HepG2 (cell line): ENCODE data around the gene ADAMTS2. TPM values are rescaled to one million over a fixed set of nuclear protein-coding genes. Genes with fewer than 3 reads are reported as not detected.

Experiments
- ATAC-seq: fragments of 200-7000 bp; cut with Tn5 transposase; 3 replicates; pipeline ENCODE4 v1.9.1; 2020; ENCODE audit warnings: mild to moderate bottlenecking, moderate library complexity
- BruUV-seq: library from RNA; stranded (reverse); fragments of 400-500 nt; replicated peaks from 2 replicates; lab custom pipeline; 2021; lab: Mats Ljungman, UMichigan
- CTCF ChIA-PET: fragments of 300-600 bp; formaldehyde crosslinking; extraction: SDS; loops from one replicate; lab custom pipeline; 2021; ENCODE audit warnings: low total read pairs, inconsistent platforms, low intra/inter-chr PET ratio; lab: Yijun Ruan, JAX
- POLR2A ChIA-PET: fragments of 350-600 bp; sonication (Branson Sonifier 250); formaldehyde crosslinking; loops from one replicate; lab custom pipeline; 2020; ENCODE audit warnings: antibody characterized with exemption, inconsistent platforms; lab: Yijun Ruan, JAX
- DNase-seq: peaks from one replicate; pipeline ENCODE4 v3.0.0-alpha.2; 2015; ENCODE audit warnings: low spot score
- FAIRE-seq: peaks from 3 replicates; lab custom pipeline; 2011; peaks lifted over from hg19 to GRCh38; lab: Jason Lieb, UNC
- H2AFZ ChIP-seq: one replicate; pipeline ENCODE4 v1.6.1; 2011; ENCODE audit warnings: low read length, inconsistent platforms
- H3K27ac ChIP-seq: fragments of 300-600 bp; 3 replicates; pipeline ENCODE4 v1.8.0; 2011; ENCODE audit warnings: mixed run types, mild to moderate bottlenecking, mixed read lengths, low read length, inconsistent platforms; ENCODE audit not compliant: insufficient read depth; ENCODE audit errors: extremely low read length
- H3K27me3 ChIP-seq, 2 experiments: fragments of 200-600 bp in 1 of 2; 2 replicates in 1 of 2; 3 replicates in 1 of 2; pipeline versions ENCODE4 v1.6.0 to v1.8.0; 2011; ENCODE audit warnings: low read length in 2 of 2, mild to moderate bottlenecking in 2 of 2, moderate library complexity in 2 of 2, inconsistent platforms in 1 of 2; ENCODE audit not compliant: insufficient read depth in 2 of 2, control insufficient read depth in 1 of 2
- H3K36me3 ChIP-seq, 2 experiments: fragments of 200-600 bp in 1 of 2; replicated peaks in 1 of 2; 2 replicates in 1 of 2; 3 replicates in 1 of 2; pipeline versions ENCODE4 v1.5.1 to v1.8.0; 2011; ENCODE audit warnings: low read length in 2 of 2, inconsistent platforms in 1 of 2; ENCODE audit not compliant: insufficient read depth in 2 of 2, control insufficient read depth in 1 of 2
- H3K4me1 ChIP-seq: 2 replicates; pipeline ENCODE4 v1.5.1; 2012; ENCODE audit warnings: low read length, inconsistent platforms; ENCODE audit not compliant: insufficient read depth
- H3K4me2 ChIP-seq: 2 replicates; pipeline ENCODE4 v1.6.0; 2011; ENCODE audit warnings: low read depth, low read length, inconsistent platforms
- H3K4me3 ChIP-seq, 3 experiments: fragments of 200-600 bp in 1 of 3; sonication (generic), shearing (Covaris generic) in 1 of 3; replicated peaks in 1 of 3; 2 replicates each; pipeline ENCODE4 v1.5.1; 2011 to 2016; ENCODE audit warnings: low read length in 3 of 3, inconsistent platforms in 2 of 3, low read depth in 2 of 3, mild to moderate bottlenecking in 2 of 3, control low read depth in 1 of 3, mixed read lengths in 1 of 3; ENCODE audit not compliant: insufficient read depth in 1 of 3
- H3K79me2 ChIP-seq: one replicate; pipeline ENCODE4 v1.6.1; 2011; ENCODE audit warnings: low read length, inconsistent platforms; ENCODE audit not compliant: insufficient read depth
- H3K9ac ChIP-seq: 2 replicates; pipeline ENCODE4 v1.6.0; 2011; ENCODE audit warnings: mild to moderate bottlenecking, low read depth, low read length, inconsistent platforms; ENCODE audit not compliant: insufficient read depth
- H3K9me3 ChIP-seq: 2 replicates; pipeline ENCODE4 v1.5.1; 2012; ENCODE audit warnings: mild to moderate bottlenecking, low read length
- H4K20me1 ChIP-seq: 2 replicates; pipeline ENCODE4 v1.6.0; 2011; ENCODE audit warnings: inconsistent platforms, mild to moderate bottlenecking, low read length, moderate library complexity; ENCODE audit not compliant: insufficient read depth
- ARHGAP35 ChIP-seq: sonication (generic); formaldehyde crosslinking; IDR thresholded peaks from 2 replicates; pipeline ENCODE4 v1.9.0; 2022; ENCODE audit warnings: mild to moderate bottlenecking, inconsistent platforms, moderate library complexity, missing genetic modification reagents, borderline replicate concordance
- BATF2 ChIP-seq: sonication (generic); formaldehyde crosslinking; IDR thresholded peaks from 2 replicates; pipeline ENCODE4 v1.8.0; 2022; ENCODE audit warnings: mild to moderate bottlenecking, missing genetic modification reagents, moderate library complexity
- ELF3 ChIP-seq: IDR thresholded peaks from 2 replicates; pipeline ENCODE4 v1.6.1; 2016; ENCODE audit warnings: missing genetic modification reagents, missing compliant biosample characterization
- KAT8 ChIP-seq: IDR thresholded peaks from 2 replicates; pipeline ENCODE4 v1.6.1; 2016; ENCODE audit warnings: missing genetic modification reagents, missing compliant biosample characterization
- MTF1 ChIP-seq: sonication (generic); formaldehyde crosslinking; IDR thresholded peaks from 2 replicates; pipeline ENCODE4 v1.5.0; 2020; ENCODE audit warnings: missing genetic modification reagents
- SRSF1 ChIP-seq: fragments of 200-400 bp; formaldehyde crosslinking; optimal IDR thresholded peaks from 2 replicates; pipeline ENCODE3; 2017; ENCODE audit warnings: mild to moderate bottlenecking, low read depth, low read length, moderate library complexity
- ZBTB3 ChIP-seq: sonication (generic); formaldehyde crosslinking; IDR thresholded peaks from 2 replicates; pipeline ENCODE4 v1.4.0; 2020; ENCODE audit warnings: low read depth, mild to moderate bottlenecking, moderate library complexity, missing genetic modification reagents, borderline replicate concordance
- ZBTB46 ChIP-seq: sonication (generic); formaldehyde crosslinking; IDR thresholded peaks from 2 replicates; pipeline ENCODE4 v1.4.0; 2020; ENCODE audit warnings: mild to moderate bottlenecking, missing genetic modification reagents, borderline replicate concordance
- ZFP36L1 ChIP-seq: sonication (generic); formaldehyde crosslinking; IDR thresholded peaks from 2 replicates; pipeline ENCODE4 v1.8.0; 2022; ENCODE audit warnings: mild to moderate bottlenecking, missing genetic modification reagents, moderate library complexity
- ZNF142 ChIP-seq: sonication (generic); formaldehyde crosslinking; IDR thresholded peaks from 2 replicates; pipeline ENCODE4 v1.4.0; 2020; ENCODE audit warnings: missing genetic modification reagents
- ZNF253 ChIP-seq: sonication (generic); formaldehyde crosslinking; IDR thresholded peaks from 2 replicates; pipeline ENCODE4 v1.8.0; 2022; ENCODE audit warnings: mild to moderate bottlenecking, missing genetic modification reagents, borderline replicate concordance
- ZNF333 ChIP-seq: sonication (generic); formaldehyde crosslinking; IDR thresholded peaks from 2 replicates; pipeline ENCODE4 v1.4.0; 2020; ENCODE audit warnings: mild to moderate bottlenecking, missing genetic modification reagents, borderline replicate concordance
- ZNF335 ChIP-seq: sonication (generic); formaldehyde crosslinking; IDR thresholded peaks from 2 replicates; pipeline ENCODE4 v1.4.0; 2020; ENCODE audit warnings: missing genetic modification reagents
- ZUFSP ChIP-seq: sonication (generic); formaldehyde crosslinking; IDR thresholded peaks from 2 replicates; pipeline ENCODE4 v1.9.0; 2021; ENCODE audit warnings: missing genetic modification reagents, mild to moderate bottlenecking, borderline replicate concordance
- WGBS: methylation state at CpG from one replicate; pipeline ENCODE4 v1.1.6; 2017; ENCODE audit warnings: low lambda C conversion rate; 5-methylcytosine and 5-hydroxymethylcytosine counted together
- in situ Hi-C: cut with HindIII; loops from 2 replicates; pipeline ENCODE4 v1.10.0; 2017; ENCODE audit warnings: low pct_unique_long_range_greater_than_20kb; ENCODE audit not compliant: extremely low pct_ligation_motif_present
- intact Hi-C: fragments of 100-400 bp; cut with micrococcal nuclease; formaldehyde crosslinking; loops from one replicate; pipeline ENCODE4 v1.10.0; 2022; ENCODE audit not compliant: unreplicated experiment
- polyA plus RNA-seq, 8 experiments: library from polyadenylated mRNA; depleted of rRNA in 3 of 8; stranded (reverse) in 7 of 8; unstranded in 1 of 8; fragments of >200 nt; fragmentation: Illumina TruSeq in 4 of 8; extraction: Trizol in 4 of 8; gene quantifications; 2 replicates each; pipeline versions ENCODE4 v1.2.1 to v1.2.3, GENCODE V29; 2011 to 2016; ENCODE audit warnings: low read depth in 4 of 8, missing spikeins in 1 of 8, mixed read lengths in 1 of 8; ENCODE audit not compliant: insufficient read depth in 1 of 8
- total RNA-seq, 5 experiments: library from RNA; depleted of rRNA; stranded (reverse); fragments of >200 nt; fragmentation: Illumina TruSeq; extraction: Trizol; gene quantifications; 2 replicates each; pipeline ENCODE4 v1.2.3, GENCODE V29; 2016; ENCODE audit warnings: low read depth in 1 of 5

The ADAMTS2 gene
- total and polyA plus RNA-seq, 2 of the 13 experiments (the other 11 are each of a cell fraction or from before 2014, with no cell fraction given): 0.24 to 3.5 TPM

GRCh38 chr5:179226696-179227095 lies 118.6 kb downstream of the ADAMTS2 start:
- Histone ChIP-seq H3K4me2 (no peak overlapping the region), H3K9ac (no peak overlapping the region), H3K4me3 (no peak overlapping the region), H3K27ac (no peak overlapping the region), H4K20me1 (no peaks in the 10 kb centered on the region), H3K79me2 (no peaks in the 10 kb centered on the region), H3K36me3 (no peaks in the 10 kb centered on the region; a peak in 1 of 5 replicates), H2AFZ (no peak overlapping the region), H3K9me3 (no peaks in the 10 kb centered on the region), H3K27me3 (peaks cover 1 to 20% of the 10 kb centered on the region in 2 experiments; a peak in 4 of 5 replicates), H3K4me1 (no peaks in the 10 kb centered on the region)
- DNase-seq (no peak), ATAC-seq (no peak), FAIRE-seq (no peak)
- WGBS: 35% methylated on average over 8 of the region's 8 CpGs
- POLR2A ChIA-PET: no interaction called here
- CTCF ChIA-PET: no interaction called here
- intact Hi-C loops: no loop called here
- BruUV-seq: no TSS peak
- in situ Hi-C loops: no loop called here
- no peak for TF ChIP-seq BATF2 (CRISPR knock-in tag)
- no peak for TF ChIP-seq ZNF142 (CRISPR knock-in tag)
- no peak for TF ChIP-seq ARHGAP35 (CRISPR knock-in tag)
- no peak for TF ChIP-seq ZFP36L1
- no peak for TF ChIP-seq SRSF1
- no peak for TF ChIP-seq ZNF253 (CRISPR knock-in tag)
- no peak for TF ChIP-seq KAT8 (CRISPR knock-in tag)
- TF ChIP-seq ZUFSP (CRISPR knock-in tag): no peak
- no peak for TF ChIP-seq ZNF333 (CRISPR knock-in tag)
- no peak for TF ChIP-seq ZBTB3
- no peak for TF ChIP-seq MTF1 (CRISPR knock-in tag)
- no peak for TF ChIP-seq ZNF335 (CRISPR knock-in tag)
- no peak for TF ChIP-seq ELF3 (CRISPR knock-in tag)
- no peak for TF ChIP-seq ZBTB46 (CRISPR knock-in tag)
